Activated B cell treated with CpG ODN at 0.5 μM for 24 hours (primary cell): ENCODE data around the gene RASGRP3. TPM values are rescaled to one million over a fixed set of nuclear protein-coding genes. Genes with fewer than 3 reads are reported as not detected.

ENCODE experiments used
- ATAC-seq: fragments of 200-7000 bp; cut with Tn5 transposase; one replicate; pipeline ENCODE4 v1.10.0; 2021; ENCODE audit warnings: low read depth, mild to moderate bottlenecking, moderate library complexity
- CTCF ChIA-PET: fragments of 350-600 bp; sonication (Branson Sonifier 250); formaldehyde crosslinking; loops from one replicate; lab custom pipeline; 2021; ENCODE audit warnings: antibody characterized with exemption; lab: Charles Lee
- POLR2A ChIA-PET: fragments of 350-600 bp; sonication (Branson Sonifier 250); formaldehyde crosslinking; loops from one replicate; lab custom pipeline; 2021; ENCODE audit warnings: antibody characterized with exemption; lab: Charles Lee
- DNase-seq: peaks from one replicate; pipeline ENCODE4 v3.0.0; 2022
- H3K27ac Mint-ChIP-seq: one replicate; pipeline ENCODE4 v1.8.0; 2020; ENCODE audit warnings: mixed read lengths
- H3K27me3 Mint-ChIP-seq: one replicate; pipeline ENCODE4 v1.8.0; 2021; ENCODE audit warnings: mixed read lengths
- H3K36me3 Mint-ChIP-seq: one replicate; pipeline ENCODE4 v1.8.0; 2021; ENCODE audit warnings: low read depth, mixed read lengths
- H3K4me1 Mint-ChIP-seq: one replicate; pipeline ENCODE4 v1.8.0; 2021; ENCODE audit warnings: mixed read lengths
- H3K4me3 Mint-ChIP-seq: one replicate; pipeline ENCODE4 v1.8.0; 2020; ENCODE audit warnings: mild to moderate bottlenecking, mixed read lengths
- H3K9me3 Mint-ChIP-seq: one replicate; pipeline ENCODE4 v1.8.0; 2020; ENCODE audit warnings: mixed read lengths
- CTCF ChIP-seq: fragments of 200-600 bp; IDR thresholded peaks from one replicate; pipeline ENCODE4 v1.8.0; 2022; ENCODE audit warnings: antibody characterized with exemption, mild to moderate bottlenecking
- intact Hi-C: fragments of 100-400 bp; cut with micrococcal nuclease; formaldehyde crosslinking; loops from one replicate; pipeline ENCODE4 v1.15.1; 2024
- total RNA-seq: library from RNA; stranded (reverse); gene quantifications from 2 replicates; pipeline ENCODE4 v1.2.3, GENCODE V29; 2022

RASGRP3 gene
- total RNA-seq, 1 donor from 2014 or later = 205 TPM

GRCh38 chr2:33597026-33597425 lies 120.6 kb downstream of the RASGRP3 start:
- peaks cover 40% of the 10 kb centered on the region for H3K36me3 Mint-ChIP-seq
- CTCF ChIA-PET = no interaction called here
- peaks cover 37% of the 10 kb centered on the region for H3K4me1 Mint-ChIP-seq
- POLR2A ChIA-PET = no interaction called here
- DNase-seq (no peak), ATAC-seq (no peak)
- no peak overlapping the region for H3K4me3 Mint-ChIP-seq
- H3K27ac Mint-ChIP-seq = no peak overlapping the region
- intact Hi-C loops = loop anchor here (5.0 kb wide), 6 partner anchors 650 to 1535 kb away; partner anchors contain the start of genes BIRC6, LTBP1, SLC30A6 and SPAST
- H3K9me3 Mint-ChIP-seq = no peaks in the 10 kb centered on the region
- TF ChIP-seq CTCF = no peak
- H3K27me3 Mint-ChIP-seq = no peaks in the 10 kb centered on the region

GRCh38 chr2:33598561-33599174 lies 122.2 kb downstream of the RASGRP3 start:
- peaks cover 37% of the 10 kb centered on the region for H3K4me1 Mint-ChIP-seq
- TF ChIP-seq CTCF = no peak

GRCh38 chr2:33599175-33599942 lies 122.9 kb downstream of the RASGRP3 start, which contains the start of gene FAM98A:
Gene FAM98A, minus strand, starts transcription at chr2:33599299. Its CDS starts 78 bp downstream, at chr2:33599221.
- TF ChIP-seq CTCF = no peak
- ChIA-PET CTCF (interaction anchor here (1.0 to 4.0 kb wide), 3 partner anchors 12 to 124 kb away, joined by 3 to 34 read pairs (median 6); partner anchors contain the start of gene RASGRP3), POLR2A (interaction anchor here (0.6 to 2.4 kb wide), 17 partner anchors 16 to 1434 kb away, joined by 3 to 11 read pairs (median 4); partner anchors contain the start of genes RASGRP3, SLC30A6 and TTC27)
- ATAC-seq (peak; percentile 94), DNase-seq (peak; percentile 97)
- intact Hi-C loops = loop anchor here (1.0 to 5.0 kb wide), 9 partner anchors 69 to 1537 kb away; partner anchors contain the start of genes BIRC6, LTBP1, SLC30A6 and SPAST
- Mint-ChIP-seq H3K4me3 (peak within 1 kb of the TSS; percentile 99), H3K36me3 (peaks cover 19% of the 10 kb centered on the region), H3K4me1 (peaks cover 34% of the 10 kb centered on the region), H3K27ac (peak within 1 kb of the TSS; percentile 96), H3K27me3 (no peaks in the 10 kb centered on the region), H3K9me3 (no peaks in the 10 kb centered on the region)

More at GRCh38 chr2:33598561-33599174, 122.2 kb downstream of the RASGRP3 start:
- Mint-ChIP-seq H3K27ac (peak overlapping the region; percentile 96), H3K9me3 (no peaks in the 10 kb centered on the region), H3K27me3 (no peaks in the 10 kb centered on the region), H3K36me3 (peaks cover 25% of the 10 kb centered on the region), H3K4me3 (peak overlapping the region; percentile 99)
- intact Hi-C loops = loop anchor here (1.0 to 5.0 kb wide), 9 partner anchors 68 to 1536 kb away; partner anchors contain the start of genes BIRC6, LTBP1, SLC30A6 and SPAST
- POLR2A ChIA-PET = interaction anchor here (0.6 to 2.4 kb wide), 17 partner anchors 12 to 1433 kb away, joined by 3 to 11 read pairs (median 4); partner anchors contain the start of genes RASGRP3, SLC30A6 and TTC27
- no peak for DNase-seq
- ATAC-seq = peak; percentile 41
- CTCF ChIA-PET = interaction anchor here (1.8 to 4.0 kb wide), 2 partner anchors 15 to 123 kb away, joined by 6 to 34 read pairs; partner anchors contain the start of gene RASGRP3

- DNase-seq (no peak), ATAC-seq (no peak)
- H3K9me3 Mint-ChIP-seq = no peaks in the 10 kb centered on the region
- intact Hi-C loops = loop anchor here (1.0 to 5.0 kb wide), 9 partner anchors 69 to 1538 kb away; partner anchors contain the start of genes BIRC6, LTBP1, SLC30A6 and SPAST
- TF ChIP-seq CTCF = no peak
- H3K27me3 Mint-ChIP-seq = no peaks in the 10 kb centered on the region
- H3K36me3 Mint-ChIP-seq = peaks cover 16% of the 10 kb centered on the region
- H3K27ac Mint-ChIP-seq = peak overlapping the region; percentile 96
- peaks cover 34% of the 10 kb centered on the region for H3K4me1 Mint-ChIP-seq
- CTCF ChIA-PET = interaction anchor here (1.0 to 4.0 kb wide), 3 partner anchors 12 to 124 kb away, joined by 3 to 34 read pairs (median 6); partner anchors contain the start of gene RASGRP3
- peak overlapping the region; percentile 99 for H3K4me3 Mint-ChIP-seq
- POLR2A ChIA-PET = interaction anchor here (1.1 to 2.4 kb wide), 8 partner anchors 17 to 1434 kb away, joined by 3 to 11 read pairs (median 6); partner anchors contain the start of genes RASGRP3, SLC30A6 and TTC27
These were observed 123.4 kb downstream of the RASGRP3 start for GRCh38 chr2:33599943-33600192.
